Sigmoid colon (tissue), 4 donors: ENCODE results near the gene RALY.

ENCODE experiments used
- CTCF ChIP-seq, 4 experiments: fragments of 450-650 bp in 3 of 4; fragments of 200-600 bp in 1 of 4; IDR thresholded peaks; one replicate each; pipeline ENCODE4 v1.5.1; 2016 to 2019; ENCODE audit warnings: antibody characterized with exemption in 4 of 4, mild to moderate bottlenecking in 3 of 4, moderate library complexity in 2 of 4
- EP300 ChIP-seq, 4 donors: sonication (generic); formaldehyde crosslinking; IDR thresholded peaks; one replicate each; pipeline ENCODE4 v1.6.1; 2017; ENCODE audit warnings: antibody characterized with exemption in 4 of 4
- POLR2A ChIP-seq, 2 donors: fragments of 450-650 bp; IDR thresholded peaks; one replicate each; pipeline ENCODE4 v1.6.1; 2016; ENCODE audit warnings: antibody characterized with exemption in 2 of 2, mild to moderate bottlenecking in 2 of 2, moderate library complexity in 2 of 2
- POLR2AphosphoS5 ChIP-seq, 4 donors: sonication (generic); formaldehyde crosslinking; IDR thresholded peaks; one replicate each; pipeline ENCODE4 v1.6.1; 2017; ENCODE audit warnings: antibody characterized with exemption in 4 of 4

- TF ChIP-seq CTCF (IDR thresholded peaks at IDR 0.05) (no peak), POLR2A (IDR thresholded peaks at IDR 0.05) (no peak), EP300 (IDR thresholded peaks at IDR 0.05) (no peak), POLR2AphosphoS5 (IDR thresholded peaks at IDR 0.05) (no peak)
Observed at GRCh38 chr20:33991502-33991901, 2.2 kb upstream of the RALY start.
